AG20443 (cell line): ENCODE data around the gene DENND6B.
"Not testable (repeated sequence)": the region's sequence is repeated elsewhere in the genome, so short reads cannot be mapped to it uniquely, and the experiment has no call there.

ENCODE experiments used
- DNase-seq: peaks from one replicate; pipeline ENCODE4 v3.0.0; 2012; ENCODE audit warnings: low spot score, mixed read lengths

DENND6B gene

DNA sequence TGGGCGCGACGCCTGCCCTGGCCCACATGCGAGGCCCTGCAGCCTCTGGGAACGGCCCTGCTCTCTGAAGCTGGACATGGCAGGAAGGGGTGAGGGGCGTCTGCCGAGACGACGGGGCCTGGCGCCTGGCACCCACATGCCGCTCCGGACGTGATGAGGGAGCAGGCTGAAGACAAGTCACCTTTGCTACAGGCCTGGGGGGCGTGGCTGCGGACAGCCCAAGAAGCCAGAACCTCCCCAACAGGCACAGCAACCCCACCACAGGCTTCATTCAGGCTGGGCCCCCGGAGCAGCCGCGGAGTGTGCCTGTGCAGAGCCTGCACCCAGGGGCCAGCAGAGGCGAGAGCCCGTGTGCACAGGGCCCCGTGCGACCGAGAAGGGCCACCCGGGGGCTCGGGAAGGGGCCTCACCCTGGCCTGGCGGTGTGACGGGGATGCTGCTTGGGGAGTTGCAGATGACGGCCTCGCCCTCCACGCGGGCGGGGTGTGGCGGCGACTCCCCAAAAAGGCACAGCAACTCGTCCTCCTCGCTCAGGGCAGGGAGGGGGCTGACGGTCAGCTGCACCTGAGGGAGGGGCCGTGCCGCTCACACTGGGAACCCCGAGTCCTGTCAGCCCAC, 40.0 kb downstream of the DENND6B start:
- no peak for DNase-seq

DNA sequence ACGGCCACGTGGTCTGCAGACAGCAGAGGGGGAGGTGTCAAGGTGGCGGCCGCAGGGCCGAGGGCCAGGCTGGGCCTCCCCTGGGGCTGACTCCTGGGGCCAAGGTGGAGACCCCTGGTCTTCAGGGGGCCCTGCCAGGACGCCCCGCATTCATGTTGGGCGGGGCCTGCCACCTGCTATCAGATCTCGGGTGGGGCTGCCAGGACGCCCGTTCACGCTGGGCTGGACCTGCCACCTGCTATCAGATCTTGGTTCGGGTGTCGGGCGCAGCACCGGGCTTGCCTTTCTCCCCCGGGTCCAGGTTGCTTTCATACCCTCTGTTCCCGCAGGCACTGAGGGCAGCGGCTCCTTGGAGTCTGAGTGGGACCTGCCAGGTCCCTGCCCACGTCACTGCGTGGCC, 40.5 kb downstream of the DENND6B start:
- DNase-seq = no peak

DNA sequence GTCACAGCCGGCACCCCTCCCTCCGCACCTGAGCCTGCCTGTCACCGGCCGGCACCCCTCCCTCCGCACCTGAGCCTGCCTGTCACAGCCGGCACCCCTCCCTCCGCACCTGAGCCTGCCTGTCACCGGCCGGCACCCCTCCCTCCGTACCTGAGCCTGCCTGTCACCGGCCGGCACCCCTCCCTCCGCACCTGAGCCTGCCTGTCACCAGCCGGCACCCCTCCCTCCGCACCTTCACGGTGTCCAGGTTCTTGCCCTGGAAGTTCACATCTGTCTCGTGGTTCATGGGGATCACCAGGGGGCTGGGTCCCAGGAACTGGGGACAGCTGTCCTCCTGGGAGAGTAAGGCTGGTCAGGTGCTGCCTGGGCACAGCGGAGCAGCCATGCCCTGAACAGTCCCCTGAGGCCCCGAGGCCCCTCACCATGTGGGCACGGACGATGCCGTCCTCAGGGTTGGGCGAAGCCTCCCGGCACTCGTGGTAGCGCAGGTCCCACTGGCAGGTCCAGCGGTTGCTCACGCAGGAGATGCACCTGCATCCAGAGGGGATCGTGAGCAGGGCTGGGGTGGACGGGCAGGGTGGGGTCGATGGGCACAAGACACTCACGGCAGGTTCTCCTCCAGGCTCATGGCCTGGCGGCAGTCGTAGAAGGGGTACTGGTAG, 41.1 kb downstream of the DENND6B start:
- DNase-seq = no peak

GRCh38 chr22:50284479-50284878, 42.3 kb downstream of the DENND6B start:
- no peak for DNase-seq

GRCh38 chr22:50283821-50284220, 43.0 kb downstream of the DENND6B start:
- DNase-seq = no peak

- DNase-seq = peak; percentile 87
Observed at GRCh38 chr22:50282361-50283155, 44.3 kb downstream of the DENND6B start.

GRCh38 chr22:50281957-50282356, 44.9 kb downstream of the DENND6B start:
- no peak for DNase-seq

GRCh38 chr22:50281384-50281760, 45.4 kb downstream of the DENND6B start:
- no peak for DNase-seq

GRCh38 chr22:50280708-50281383, 46.0 kb downstream of the DENND6B start:
- DNase-seq = no peak

- DNase-seq = no peak
Observed at GRCh38 chr22:50280022-50280707, 46.6 kb downstream of the DENND6B start.

DNA sequence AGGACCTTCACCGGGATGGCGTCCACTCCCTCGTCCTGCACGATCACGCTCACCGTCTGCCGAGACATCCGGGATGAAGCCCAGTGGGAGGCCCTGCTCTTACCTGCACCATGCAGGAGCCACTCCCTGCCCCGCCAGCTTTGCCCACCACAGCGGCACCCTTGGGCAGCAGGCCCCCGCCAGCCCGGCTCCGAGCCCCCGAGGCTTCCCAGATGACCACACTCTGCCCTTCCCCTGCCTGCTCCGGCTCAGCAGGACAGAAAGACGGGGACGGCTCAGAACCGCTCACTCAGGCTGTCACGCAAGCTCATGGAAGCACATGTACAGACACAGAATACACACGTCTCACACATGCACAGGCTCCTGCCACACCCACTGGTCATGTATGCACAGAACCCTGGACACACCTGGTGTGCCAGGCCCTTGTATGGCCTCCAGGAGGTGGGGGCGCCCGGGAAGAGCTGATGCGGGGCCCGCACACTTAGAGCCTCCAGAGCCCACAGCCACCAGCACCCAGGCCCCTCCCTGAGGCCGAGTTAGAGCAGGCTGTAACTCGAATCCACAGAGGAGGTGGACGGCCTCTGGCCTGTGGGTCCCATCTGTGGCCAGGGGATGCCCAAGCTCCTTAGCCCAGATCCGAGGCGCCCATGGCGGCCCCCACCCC, 47.7 kb downstream of the DENND6B start:
- DNase-seq = no peak

DNA sequence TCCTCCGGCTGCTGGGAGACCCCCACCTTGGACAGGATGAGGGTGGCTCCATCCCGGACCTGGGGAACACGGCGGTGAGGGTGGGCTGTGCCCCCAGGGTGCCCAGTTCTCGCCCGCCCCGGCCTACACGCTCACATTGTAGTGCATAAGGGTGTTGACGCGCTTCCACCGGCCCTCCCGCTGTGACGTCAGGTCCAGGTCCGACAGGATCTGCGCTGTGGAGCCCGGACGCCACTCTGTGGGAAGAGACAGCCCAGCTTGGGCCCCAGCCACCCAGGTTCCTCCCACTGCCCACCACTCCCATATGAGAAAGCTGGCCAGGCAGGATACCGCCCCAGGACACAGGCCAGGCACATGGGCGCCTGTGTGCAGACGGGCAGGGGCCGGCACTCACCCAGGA, 48.4 kb downstream of the DENND6B start:
- DNase-seq = no peak

- no peak for DNase-seq
Observed at GRCh38 chr22:50277761-50278160, 49.1 kb downstream of the DENND6B start.

- DNase-seq = peak; percentile 60
Observed at GRCh38 chr22:50276143-50276542, 50.7 kb downstream of the DENND6B start.

DNA sequence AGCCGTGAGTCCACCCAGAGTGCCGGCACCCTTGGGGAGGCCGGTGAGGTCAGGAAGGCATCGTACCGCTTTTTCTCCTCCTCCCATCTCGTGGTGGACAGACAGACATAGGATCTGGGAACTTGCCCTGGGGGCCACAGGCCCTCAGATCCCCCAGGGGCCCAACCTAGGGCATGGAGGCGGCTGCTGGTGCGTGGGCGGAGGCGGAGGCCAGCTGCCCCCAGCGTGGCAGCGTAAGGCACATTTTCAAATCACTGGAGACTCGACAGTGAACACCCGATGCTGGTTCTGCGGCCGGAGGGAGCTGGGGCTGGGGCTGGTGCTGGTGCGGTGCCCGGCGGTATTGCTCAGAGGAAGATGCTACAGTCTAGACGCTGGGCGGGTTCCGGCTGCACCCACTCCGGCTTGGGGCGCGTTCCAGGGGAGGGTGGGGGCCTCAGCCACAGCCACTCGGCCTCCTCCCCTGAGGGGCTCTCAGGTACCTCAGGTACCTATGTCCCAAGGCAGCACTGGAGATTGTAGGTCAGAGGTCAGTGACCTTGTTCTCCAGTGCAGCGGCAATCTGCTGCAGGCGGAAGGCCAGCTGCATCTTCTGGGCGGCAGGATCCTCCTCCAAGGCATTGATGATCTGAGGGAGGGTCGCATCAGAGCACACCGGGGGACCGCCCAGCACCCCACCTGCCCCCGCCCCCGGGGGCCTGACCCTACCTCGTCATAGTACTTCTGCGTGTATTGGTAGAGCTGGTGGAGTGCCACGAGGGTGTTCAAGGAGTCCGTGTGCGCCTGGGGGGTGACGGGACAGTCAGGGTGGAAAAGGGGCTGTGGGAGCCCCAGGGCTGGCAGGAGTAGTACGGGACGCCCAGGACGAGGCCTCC, 51.4 kb downstream of the DENND6B start:
- no peak for DNase-seq

- no peak for DNase-seq
Observed at GRCh38 chr22:50274771-50275170, 52.0 kb downstream of the DENND6B start.

DNA sequence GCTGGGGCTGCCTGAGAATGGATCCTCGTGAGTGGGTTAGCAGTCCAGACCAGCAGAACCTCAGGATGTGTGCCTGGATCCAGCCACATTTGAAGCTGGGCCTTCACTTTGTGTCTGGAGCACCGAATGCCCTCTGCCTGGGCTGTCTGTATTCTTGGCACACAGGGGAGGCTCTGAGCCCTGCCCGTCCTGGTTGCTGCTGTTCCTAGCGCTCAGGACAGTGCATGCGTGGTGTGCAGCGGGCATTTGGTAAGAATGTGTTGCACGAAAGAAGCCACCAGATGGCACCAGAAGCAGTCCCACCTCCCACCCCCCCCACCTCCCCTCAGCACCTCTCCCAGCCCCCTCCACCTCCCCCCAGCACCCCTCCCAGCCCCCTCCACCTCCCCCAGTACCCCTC, 52.5 kb downstream of the DENND6B start:
- peak; percentile 64 for DNase-seq

- not testable (repeated sequence) for DNase-seq
Observed at GRCh38 chr22:50273781-50274180, 53.0 kb downstream of the DENND6B start.

DNA sequence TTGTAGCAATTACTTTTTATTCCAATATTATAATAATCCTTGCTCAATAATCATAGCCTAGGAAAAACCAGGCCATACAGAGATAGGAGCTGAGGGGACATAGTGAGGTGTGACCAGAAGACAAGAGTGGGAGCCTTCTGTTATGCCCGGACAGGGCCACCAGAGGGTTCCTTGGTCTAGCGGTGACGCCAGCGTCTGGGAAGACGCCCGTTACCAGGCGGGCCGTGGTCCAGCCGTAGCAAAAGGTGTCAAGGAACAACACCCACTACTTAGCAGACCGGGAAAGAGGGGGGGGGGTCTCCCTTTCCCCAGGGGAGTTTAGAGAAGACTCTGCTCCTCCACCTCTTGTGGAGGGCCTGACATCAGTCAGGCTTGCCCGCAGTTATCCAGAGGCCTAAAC, 53.5 kb downstream of the DENND6B start:
- DNase-seq = not testable (repeated sequence)

DNA sequence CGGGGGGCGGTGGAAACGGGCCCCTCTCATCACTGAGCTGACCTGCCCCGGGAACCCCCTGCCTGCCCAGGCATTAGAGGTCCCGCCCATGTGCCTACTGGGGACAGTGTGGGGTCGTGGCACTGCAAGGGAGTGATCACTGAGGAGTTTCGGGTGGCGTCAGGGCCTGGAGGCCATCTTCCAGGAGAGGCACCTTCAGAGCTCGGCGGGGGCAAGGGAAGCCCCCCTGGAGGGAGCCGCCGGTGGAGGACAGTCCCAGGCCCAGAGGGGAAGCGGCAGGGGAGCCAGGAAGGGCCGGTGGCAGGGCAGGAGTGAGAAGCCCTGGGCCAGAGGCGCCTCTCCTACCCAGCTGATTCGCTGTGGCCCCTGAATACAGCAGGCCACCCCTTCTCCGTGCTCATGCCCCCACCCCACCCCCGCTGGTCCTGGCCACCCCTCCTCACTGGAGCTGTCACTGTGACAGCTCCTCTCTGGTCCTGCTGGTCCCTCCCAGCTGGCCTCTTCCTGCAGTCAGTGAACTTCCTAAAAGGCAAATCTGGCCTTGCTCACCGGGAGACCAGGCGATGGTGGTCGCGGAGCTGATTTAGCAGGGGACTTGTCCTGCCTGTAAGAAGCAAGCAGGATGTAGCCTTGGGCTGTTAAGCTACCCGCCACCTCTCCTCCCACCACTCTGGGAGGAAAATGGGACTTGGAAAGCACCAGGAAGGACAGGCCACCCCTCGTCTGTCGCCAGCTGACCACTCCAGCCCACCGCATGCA, 54.6 kb downstream of the DENND6B start:
- no peak for DNase-seq
